Cardiac fibroblast (primary cell): ENCODE measurements around the gene LAMA2.

Source experiments
- DNase-seq, 2 donors: peaks; one replicate each; pipeline versions ENCODE4 v3.0.0 to v3.0.0-alpha.2; 2010; ENCODE audit warnings: low read depth in 2 of 2
- H3K4me3 ChIP-seq, 2 donors: replicated peaks in 1 of 2; 1 replicate in 1 of 2; 2 replicates in 1 of 2; pipeline ENCODE4 v1.5.1; 2011; ENCODE audit warnings: low read depth in 2 of 2, low read length in 2 of 2, mild to moderate bottlenecking in 2 of 2, moderate library complexity in 1 of 2
- CTCF ChIP-seq: IDR thresholded peaks from one replicate; pipeline ENCODE4 v1.5.1; 2011; ENCODE audit warnings: low read depth, mild to moderate bottlenecking, low read length, inconsistent platforms

The LAMA2 gene

GRCh38 chr6:128899341-128900050, 16.6 kb downstream of the LAMA2 start:
- no peak for TF ChIP-seq CTCF
- no peak overlapping the region for H3K4me3 ChIP-seq
- peak; percentile 31 to 66 for DNase-seq

GRCh38 chr6:128903715-128904114, 20.8 kb downstream of the LAMA2 start:
- DNase-seq = no peak
- H3K4me3 ChIP-seq = no peak overlapping the region
- TF ChIP-seq CTCF = no peak

- peak; percentile 9 to 45 for DNase-seq
- no peak overlapping the region for H3K4me3 ChIP-seq
- no peak for TF ChIP-seq CTCF
Measured at GRCh38 chr6:128914051-128914450, 31.1 kb downstream of the LAMA2 start.

GRCh38 chr6:128918886-128919285, 35.9 kb downstream of the LAMA2 start:
- no peak for TF ChIP-seq CTCF
- no peak for DNase-seq
- H3K4me3 ChIP-seq = no peak overlapping the region

- peak; percentile 9 to 63 for DNase-seq
- TF ChIP-seq CTCF = no peak
- H3K4me3 ChIP-seq = no peak overlapping the region
Measured at GRCh38 chr6:128919412-128920180, 36.7 kb downstream of the LAMA2 start.

GRCh38 chr6:128925765-128926164, 42.8 kb downstream of the LAMA2 start:
- H3K4me3 ChIP-seq = no peak overlapping the region
- DNase-seq = no peak
- TF ChIP-seq CTCF = no peak
